H1 (cell line): ENCODE results near the gene ZNF77. TPM values are rescaled to one million over a fixed set of nuclear protein-coding genes. Genes with fewer than 3 reads are reported as not detected.

ENCODE experiments used
- CTCF ChIA-PET: fragments of 300-600 bp; sonication (Branson Sonifier 250); formaldehyde crosslinking; loops from one replicate; lab custom pipeline; 2021; ENCODE audit not compliant: partially characterized antibody; lab: Charles Lee
- POLR2A ChIA-PET: fragments of 300-600 bp; sonication (Branson Sonifier 250); formaldehyde crosslinking; loops from one replicate; lab custom pipeline; 2021; ENCODE audit warnings: inconsistent platforms; ENCODE audit not compliant: partially characterized antibody; lab: Charles Lee
- DNase-seq, 2 experiments: peaks; one replicate each; pipeline versions ENCODE4 v3.0.0 to v3.0.0-alpha.2; 2010 to 2022; ENCODE audit warnings: low spot score in 2 of 2, low read depth in 1 of 2, mixed read lengths in 1 of 2
- FAIRE-seq: peaks from 2 replicates; lab custom pipeline; 2011; peaks lifted over from hg19 to GRCh38; lab: Jason Lieb, UNC
- H2AFZ ChIP-seq: 2 replicates; pipeline ENCODE4 v1.8.1; 2012; ENCODE audit warnings: low read length, inconsistent platforms
- H2AK5ac ChIP-seq: 2 replicates; pipeline ENCODE4 v1.6.1; 2013; ENCODE audit warnings: low read depth, low read length
- H2BK120ac ChIP-seq: replicated peaks from 2 replicates; pipeline ENCODE3; 2013; ENCODE audit warnings: low read depth, low read length, inconsistent platforms
- H2BK12ac ChIP-seq: 2 replicates; pipeline ENCODE4 v1.6.1; 2013; ENCODE audit warnings: low read depth, low read length
- H2BK15ac ChIP-seq: 2 replicates; pipeline ENCODE4 v1.6.1; 2013; ENCODE audit warnings: low read length
- H2BK20ac ChIP-seq: 2 replicates; pipeline ENCODE4 v1.6.1; 2013; ENCODE audit warnings: low read length
- H2BK5ac ChIP-seq: 2 replicates; pipeline ENCODE4 v1.6.1; 2013; ENCODE audit warnings: low read depth, low read length
- H3K14ac ChIP-seq: 2 replicates; pipeline ENCODE4 v1.6.1; 2013; ENCODE audit warnings: inconsistent platforms; ENCODE audit not compliant: insufficient read length
- H3K18ac ChIP-seq: 2 replicates; pipeline ENCODE4 v1.6.1; 2013; ENCODE audit warnings: low read length; ENCODE audit errors: extremely low read depth
- H3K23ac ChIP-seq: 2 replicates; pipeline ENCODE4 v1.6.1; 2013; ENCODE audit warnings: inconsistent platforms; ENCODE audit not compliant: insufficient read length
- H3K23me2 ChIP-seq: 2 replicates; pipeline ENCODE4 v1.6.1; 2013; ENCODE audit warnings: low read depth, low read length
- H3K27ac ChIP-seq: 2 replicates; pipeline ENCODE4 v1.6.1; 2011; ENCODE audit warnings: low read depth, low read length, inconsistent platforms
- H3K27me3 ChIP-seq, 4 experiments: replicated peaks in 1 of 4; 1 replicate in 1 of 4; 2 replicates in 3 of 4; pipeline versions ENCODE4 v1.6.1 to v1.8.1; 2011 to 2013; ENCODE audit warnings: low read length in 3 of 4, mild to moderate bottlenecking in 3 of 4, inconsistent platforms in 2 of 4, mixed read lengths in 2 of 4, moderate library complexity in 1 of 4; ENCODE audit not compliant: control insufficient read depth in 3 of 4, insufficient read depth in 3 of 4; ENCODE audit errors: extremely low read depth in 1 of 4
- H3K36me3 ChIP-seq, 4 experiments: 2 replicates each; pipeline versions ENCODE4 v1.6.1 to v1.8.1; 2011 to 2013; ENCODE audit warnings: mild to moderate bottlenecking in 4 of 4, low read length in 3 of 4, moderate library complexity in 2 of 4, control low read depth in 1 of 4, inconsistent platforms in 1 of 4; ENCODE audit not compliant: insufficient read depth in 4 of 4, control insufficient read depth in 2 of 4
- H3K4ac ChIP-seq: replicated peaks from 2 replicates; pipeline ENCODE3; 2013; ENCODE audit warnings: low read length, low read depth, mixed read lengths, inconsistent platforms; ENCODE audit not compliant: insufficient read length
- H3K4me1 ChIP-seq, 4 experiments: replicated peaks in 1 of 4; 1 replicate in 1 of 4; 2 replicates in 3 of 4; pipeline versions ENCODE4 v1.6.1 to v1.8.1; 2011 to 2013; ENCODE audit warnings: low read length in 3 of 4, inconsistent platforms in 2 of 4, mixed read lengths in 1 of 4; ENCODE audit not compliant: insufficient read depth in 4 of 4, control insufficient read depth in 3 of 4
- H3K4me2 ChIP-seq, 2 experiments: 2 replicates each; pipeline versions ENCODE4 v1.6.1 to v1.8.1; 2011 to 2013; ENCODE audit warnings: low read depth in 2 of 2, low read length in 2 of 2, control low read depth in 1 of 2, inconsistent platforms in 1 of 2, mild to moderate bottlenecking in 1 of 2; ENCODE audit not compliant: insufficient read depth in 1 of 2
- H3K4me3 ChIP-seq, 4 experiments: fragments of 200-600, 300-600 bp in 1 of 4; sonication (generic), shearing (Covaris generic), sonication (Bioruptor Twin) in 1 of 4; 2 replicates each; pipeline versions ENCODE4 v1.5.1 to v1.8.1; 2011 to 2016; ENCODE audit warnings: low read length in 4 of 4, low read depth in 3 of 4, control low read depth in 2 of 4, inconsistent platforms in 2 of 4, mild to moderate bottlenecking in 2 of 4, mixed read lengths in 1 of 4, moderate library complexity in 1 of 4; ENCODE audit not compliant: insufficient read depth in 2 of 4; ENCODE audit errors: extremely low read depth in 1 of 4
- H3K56ac ChIP-seq: replicated peaks from 2 replicates; pipeline ENCODE3; 2013; ENCODE audit warnings: low read depth, mild to moderate bottlenecking, mixed read lengths, low read length, inconsistent platforms; ENCODE audit not compliant: insufficient read length
- H3K79me1 ChIP-seq: 2 replicates; pipeline ENCODE4 v1.6.1; 2013; ENCODE audit warnings: low read depth, low read length, control low read depth
- H3K79me2 ChIP-seq, 2 experiments: 2 replicates each; pipeline versions ENCODE4 v1.6.1 to v1.8.1; 2012 to 2013; ENCODE audit warnings: low read length in 2 of 2, mild to moderate bottlenecking in 2 of 2, inconsistent platforms in 1 of 2; ENCODE audit not compliant: insufficient read depth in 2 of 2, control insufficient read depth in 1 of 2
- H3K9ac ChIP-seq, 4 experiments: replicated peaks in 1 of 4; 1 replicate in 1 of 4; 2 replicates in 3 of 4; pipeline versions ENCODE4 v1.6.1 to v1.8.1; 2011 to 2013; ENCODE audit warnings: low read depth in 3 of 4, low read length in 3 of 4, control low read depth in 2 of 4, mild to moderate bottlenecking in 2 of 4, moderate library complexity in 2 of 4, inconsistent platforms in 1 of 4; ENCODE audit errors: extremely low read depth in 1 of 4
- H3K9me3 ChIP-seq, 2 experiments: 2 replicates each; pipeline versions ENCODE4 v1.6.1 to v1.8.1; 2012 to 2013; ENCODE audit warnings: mild to moderate bottlenecking in 2 of 2, moderate library complexity in 2 of 2, control low read depth in 1 of 2, inconsistent platforms in 1 of 2, low read depth in 1 of 2, low read length in 1 of 2, mixed read lengths in 1 of 2; ENCODE audit not compliant: insufficient read depth in 2 of 2
- H4K20me1 ChIP-seq, 2 experiments: replicated peaks in 1 of 2; 2 replicates each; pipeline versions ENCODE3 to v1.8.1; 2011 to 2013; ENCODE audit warnings: inconsistent platforms in 2 of 2, low read length in 2 of 2, mild to moderate bottlenecking in 1 of 2; ENCODE audit not compliant: insufficient read depth in 2 of 2, control insufficient read depth in 1 of 2
- H4K5ac ChIP-seq: 2 replicates; pipeline ENCODE4 v1.6.1; 2013; ENCODE audit warnings: low read length, low read depth, mixed read lengths, inconsistent platforms; ENCODE audit not compliant: insufficient read length
- H4K8ac ChIP-seq: 2 replicates; pipeline ENCODE4 v1.8.0; 2013; ENCODE audit warnings: mild to moderate bottlenecking, moderate library complexity, low read length, inconsistent platforms; ENCODE audit not compliant: insufficient read depth; ENCODE audit errors: extremely low read depth
- H4K91ac ChIP-seq: replicated peaks from 2 replicates; pipeline ENCODE3; 2013; ENCODE audit warnings: low read length, mixed read lengths, inconsistent platforms; ENCODE audit not compliant: insufficient read length
- CTBP2 ChIP-seq: IDR thresholded peaks from 2 replicates; pipeline ENCODE4 v1.7.0; 2011; ENCODE audit warnings: borderline replicate concordance, mild to moderate bottlenecking, moderate library complexity, mixed read lengths, low read length; ENCODE audit not compliant: insufficient read depth, insufficient read length
- KDM4A ChIP-seq: IDR thresholded peaks from one replicate; pipeline ENCODE4 v1.7.1; 2012; ENCODE audit warnings: low read depth, mild to moderate bottlenecking, moderate library complexity, low read length, inconsistent platforms; ENCODE audit not compliant: severe bottlenecking
- WGBS, 2 experiments: shearing (Covaris generic) in 1 of 2; methylation state at CpG; one replicate each; pipeline versions ENCODE4 v1.1.6 to v1.1.7; 2013 to 2015; ENCODE audit warnings: low lambda C conversion rate in 2 of 2, mixed read lengths in 2 of 2, inconsistent platforms in 1 of 2, low coverage in 1 of 2, missing lambda C conversion rate in 1 of 2; ENCODE audit not compliant: insufficient replicate concordance in 2 of 2, insufficient coverage in 1 of 2, insufficient read length in 1 of 2; ENCODE audit errors: extremely low coverage in 1 of 2, missing lambda C conversion rate in 1 of 2; 5-methylcytosine and 5-hydroxymethylcytosine counted together
- polyA plus RNA-seq, 7 experiments: library from polyadenylated mRNA; depleted of rRNA in 3 of 7; stranded (reverse) in 5 of 7; unstranded in 2 of 7; fragments of >200 nt in 5 of 7; fragments of 200-250 nt in 2 of 7; gene quantifications; 1 replicate in 5 of 7; 2 replicates in 1 of 7; 4 replicates in 1 of 7; pipeline versions ENCODE4 v1.2.1 to v1.2.3, GENCODE V29; 2011 to 2013; ENCODE audit warnings: missing spikeins in 2 of 7, mixed read lengths in 2 of 7
- total RNA-seq: library from RNA; stranded (reverse); fragmentation: NEBNext Ultra II Directional; extraction: Animal tissue kit (Norgen Biotek cat#: 25700); gene quantifications from 2 replicates; pipeline ENCODE4 v1.2.1, GENCODE V29; 2021

ZNF77 gene
- total and polyA plus RNA-seq, 2 of the 8 experiments (the other 6 are each of a cell fraction or from before 2014, with no cell fraction given) = 2.9 to 4.7 TPM

- H3K4ac ChIP-seq = no peak overlapping the region
- H3K23me2 ChIP-seq = peaks cover 8% of the 10 kb centered on the region; the same call in 1 of the 2 replicates
- peak overlapping the region; percentile 46; the same call in 1 of the 2 replicates for H2BK15ac ChIP-seq
- H3K4me3 ChIP-seq = peak overlapping the region; percentile 33 to 58 (median 42); a peak in 7 of 8 replicates
- H3K23ac ChIP-seq = no peak overlapping the region
- DNase-seq (no peak), FAIRE-seq (no peak)
- no peak overlapping the region for H3K9ac ChIP-seq
- no peak overlapping the region for H4K8ac ChIP-seq
- H3K4me1 ChIP-seq = peaks cover 0 to 13% (median 7%) of the 10 kb centered on the region in 4 experiments; a peak in 5 of 7 replicates
- ChIA-PET CTCF (interaction anchor here (0.6 to 3.0 kb wide), 9 partner anchors 10 to 253 kb away, joined by 3 to 10 read pairs (median 4); no protein-coding TSS in a partner anchor), POLR2A (interaction anchor here (0.6 to 4.3 kb wide), 8 partner anchors 10 to 78 kb away, joined by 3 to 26 read pairs (median 4); no protein-coding TSS in a partner anchor)
- no peaks in the 10 kb centered on the region for H3K9me3 ChIP-seq
- H3K27me3 ChIP-seq = peaks cover 0 to 13% (median 10%) of the 10 kb centered on the region in 4 experiments; a peak in 6 of 7 replicates
- no peak overlapping the region for H4K5ac ChIP-seq
- peak overlapping the region; percentile 84 to 95 for H3K4me2 ChIP-seq
- 25% methylated on average over 15 of the region's 15 CpGs; no CpG with 5 or more reads in 1 of the 2 experiments for WGBS, 2 experiments
- TF ChIP-seq CTBP2 (no peak), KDM4A (peak; percentile 27)
- H2BK20ac ChIP-seq = no peak overlapping the region
- H3K18ac ChIP-seq = no peak overlapping the region; the same call in 1 of the 2 replicates
- no peak overlapping the region for H3K56ac ChIP-seq
- peak overlapping the region; percentile 27; the same call in 1 of the 2 replicates for H2BK12ac ChIP-seq
- H3K79me2 ChIP-seq = no peaks in the 10 kb centered on the region
- no peak overlapping the region for H3K14ac ChIP-seq
- H3K36me3 ChIP-seq = no peaks in the 10 kb centered on the region
- no peak overlapping the region for H3K27ac ChIP-seq
- no peak overlapping the region for H2AK5ac ChIP-seq
- no peaks in the 10 kb centered on the region for H3K79me1 ChIP-seq
- no peak overlapping the region for H2BK5ac ChIP-seq
- no peak overlapping the region for H2BK120ac ChIP-seq
- H2AFZ ChIP-seq = no peak overlapping the region
- H4K91ac ChIP-seq = no peak overlapping the region
- no peaks in the 10 kb centered on the region for H4K20me1 ChIP-seq
Measured at GRCh38 chr19:2976609-2977000, 31.8 kb upstream of the ZNF77 start.
